Right lung (tissue), 10 donors: ENCODE results near the gene PSG5. TPM values are rescaled to one million over a fixed set of nuclear protein-coding genes. Genes with fewer than 3 reads are reported as not detected.
"Not testable (repeated sequence)": the region's sequence is repeated elsewhere in the genome, so short reads cannot be mapped to it uniquely, and the experiment has no call there.

Experiments used
- DNase-seq, 2 donors: peaks; one replicate each; pipeline ENCODE4 v3.0.0-alpha.2; 2013
- long read RNA-seq, 8 donors: transcript quantifications; one replicate each; lab custom pipeline, GENCODE V29; 2026
- polyA plus RNA-seq, 5 donors: library from polyadenylated mRNA; unstranded; fragments of 120-200 nt; gene quantifications; one replicate each; pipeline versions ENCODE4 v1.2.1 to v1.2.3, GENCODE V29; 2013; ENCODE audit warnings: inconsistent platforms in 1 of 5, low replicate concordance in 1 of 5; ENCODE audit not compliant: insufficient read length in 5 of 5, insufficient read depth in 1 of 5

The PSG5 gene
- under 1 TPM in 2 of 5 donors, not detected in 3; 0.24 to 0.68 TPM for polyA plus RNA-seq
- long read RNA-seq, donor 1, partial matches to known transcripts: 0 of 6 reads
- long read RNA-seq, donor 1, other reads (novel, unspliced or antisense): 0 of 6 reads
- long read RNA-seq, donor 2: 0 reads
- long read RNA-seq, donor 3: 0 reads
- long read RNA-seq, donor 4: 0 reads
- long read RNA-seq, donor 5: 0 reads
- long read RNA-seq, donor 6: 0 reads
- long read RNA-seq, donor 7: 0 reads
- long read RNA-seq, donor 8: 0 reads

DNA sequence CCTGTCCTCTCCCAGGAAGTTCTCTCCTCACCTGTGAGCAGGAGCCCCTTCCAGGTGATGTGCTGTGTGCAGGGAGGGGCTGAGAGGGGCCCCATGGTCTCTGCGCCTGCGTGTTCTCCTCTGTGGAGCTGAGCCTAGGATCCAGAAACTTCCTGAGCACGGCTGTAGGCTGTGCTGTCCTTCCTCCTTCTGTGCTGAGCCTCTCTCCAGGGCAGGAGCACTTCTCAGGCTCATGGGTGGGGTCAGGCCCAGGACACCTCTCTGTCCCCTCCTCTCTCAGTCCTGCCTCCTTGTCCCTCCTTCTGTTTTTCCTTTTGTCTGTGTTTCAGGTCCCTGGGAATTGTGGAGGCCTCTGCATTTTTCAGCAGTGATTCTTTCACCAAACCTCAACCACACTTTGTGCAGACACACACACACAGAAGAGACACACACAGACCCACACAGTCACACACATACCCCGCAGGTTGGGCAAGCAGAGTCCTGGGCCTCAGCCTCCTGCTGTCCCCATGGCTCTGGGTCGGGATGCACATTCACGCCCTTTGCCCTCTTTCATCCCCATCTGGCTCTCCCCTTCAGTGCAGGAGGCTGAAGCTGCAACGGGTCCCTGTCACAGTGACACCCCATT lies at the start of gene PSG5:
TSS of gene PSG5 (minus strand) at position 226 of the 625 bp plus-strand sequence. CDS start at position 95, 131 bp downstream.
- DNase-seq: not testable (repeated sequence)

DNA sequence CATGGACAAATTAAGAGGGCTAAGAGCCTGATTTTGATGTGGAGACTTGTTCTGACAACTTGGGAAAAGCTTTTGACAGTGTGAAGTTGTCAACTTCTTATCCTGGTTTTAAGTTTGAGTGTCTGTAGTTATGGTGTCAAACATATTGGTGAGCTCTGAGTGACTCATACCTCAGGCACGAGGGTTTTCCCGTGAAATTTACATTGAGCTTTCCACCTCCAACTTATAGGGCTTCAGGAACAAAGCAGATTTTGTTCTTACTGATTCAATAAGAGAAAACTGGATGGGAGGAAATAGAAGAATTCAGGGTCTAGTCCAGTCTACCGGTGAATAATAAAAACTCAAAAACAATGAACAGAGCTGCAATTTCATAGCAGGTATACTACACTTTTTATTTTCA lies 49.4 kb upstream of the PSG5 start:
- not testable (repeated sequence) for DNase-seq

DNA sequence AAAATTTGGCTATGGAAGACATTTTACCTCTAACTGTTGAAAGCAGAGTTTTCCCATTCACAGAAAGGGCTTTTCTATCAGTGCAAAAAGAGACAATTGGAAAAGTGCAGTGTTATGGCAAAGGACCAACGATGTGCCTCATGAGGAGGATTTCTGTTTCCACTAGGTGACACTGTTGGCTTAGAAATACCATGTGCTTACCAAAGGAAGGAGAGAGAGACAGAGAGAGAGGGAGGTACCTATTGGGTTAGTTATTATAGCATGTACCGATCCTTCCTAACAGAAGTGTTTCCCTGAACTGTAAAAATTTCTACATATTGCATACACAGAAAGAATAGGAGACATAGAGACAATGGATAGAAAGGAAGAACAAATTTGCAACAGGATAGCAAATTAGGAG lies 43.0 kb upstream of the PSG5 start:
- DNase-seq: no peak

DNA sequence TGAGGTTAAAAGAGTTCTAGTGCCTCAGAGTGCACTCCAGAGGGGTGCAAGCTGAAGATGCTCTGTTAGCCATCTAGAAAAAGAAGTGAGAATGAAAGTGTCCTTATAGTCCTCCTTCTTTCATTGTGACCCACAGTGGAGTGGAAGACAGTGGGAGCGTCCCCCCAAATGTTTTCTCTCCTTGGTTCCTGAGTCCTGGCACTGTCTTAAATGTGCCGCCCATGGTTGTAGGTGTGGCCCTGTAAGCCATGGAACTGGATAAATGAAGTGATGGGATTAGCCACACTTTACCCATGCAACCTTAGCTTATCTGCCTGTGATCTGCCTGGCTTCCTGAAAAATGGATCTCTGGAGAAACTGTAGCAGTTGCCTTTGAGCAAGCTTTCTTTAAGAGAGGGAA lies 42.4 kb upstream of the PSG5 start:
- DNase-seq: peak in 1 of 2 donors; percentile 2

DNA sequence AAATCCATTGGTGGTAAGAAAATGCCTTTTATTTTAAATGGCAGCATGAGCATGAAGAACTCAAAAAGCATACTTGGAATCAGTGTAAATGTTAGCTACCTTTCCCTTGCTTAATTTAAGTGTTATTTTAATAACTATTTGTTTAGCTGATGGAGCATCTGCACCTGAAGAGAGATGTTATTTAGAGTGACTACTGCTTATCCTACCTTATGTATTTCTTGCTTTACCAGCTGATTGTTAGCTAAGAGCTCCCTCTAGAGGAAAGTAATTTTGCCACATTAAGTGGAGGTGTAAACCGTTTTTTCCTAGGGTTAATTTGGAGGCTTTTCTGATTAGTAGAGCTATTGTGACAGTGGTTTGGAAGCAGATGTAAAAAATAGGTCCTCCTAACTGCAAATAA lies 40.6 kb upstream of the PSG5 start:
- not testable (repeated sequence) for DNase-seq

DNA sequence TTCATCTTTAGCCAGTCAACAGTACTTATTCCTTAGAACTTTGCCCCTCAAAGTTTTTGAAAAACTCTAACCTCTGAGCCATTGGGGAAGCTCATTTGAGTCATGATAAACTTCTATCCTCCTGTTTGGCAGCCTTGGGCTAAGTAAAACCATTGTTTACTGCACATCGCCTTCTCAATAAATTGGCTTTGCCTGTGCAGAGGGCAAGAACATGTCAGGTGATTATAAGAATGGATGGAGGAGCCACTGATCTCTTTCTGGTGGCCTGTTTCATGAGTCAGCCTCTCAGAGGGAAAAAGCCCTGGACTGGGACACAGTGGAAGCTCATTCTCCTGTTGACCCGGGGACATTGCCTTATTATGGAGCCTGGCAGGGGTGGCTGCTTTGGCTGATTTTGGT lies 38.5 kb upstream of the PSG5 start:
- no peak for DNase-seq

DNA sequence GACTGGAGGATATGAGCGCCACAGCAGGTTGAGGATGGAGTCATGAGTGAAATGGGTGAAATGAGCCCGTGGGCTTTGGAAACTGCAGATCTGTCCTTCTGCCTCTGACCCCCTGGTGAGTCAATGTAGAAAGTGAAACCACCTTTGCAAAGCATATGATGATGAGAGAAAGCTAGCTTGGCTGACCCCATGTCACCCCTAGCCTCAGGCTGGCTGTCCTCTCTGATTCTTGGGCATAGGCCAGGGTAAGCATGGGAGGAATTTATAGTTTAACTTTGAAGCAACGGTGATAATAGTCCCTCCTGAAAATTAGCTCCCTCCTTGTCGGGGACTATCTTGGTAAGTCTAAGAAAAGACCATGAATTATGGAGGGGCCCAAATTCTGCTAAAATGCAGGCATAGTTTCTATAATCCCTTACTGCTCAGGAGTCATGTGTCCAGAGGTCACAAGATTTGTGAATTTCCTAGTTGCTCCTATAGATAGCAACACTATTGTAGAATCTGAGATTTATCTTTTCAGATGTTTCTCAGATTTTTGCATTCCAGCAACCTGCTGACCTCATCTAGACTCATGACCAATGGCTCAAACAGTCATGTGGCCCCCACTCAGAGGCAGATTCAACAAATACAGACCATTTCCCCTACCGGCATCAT lies 38.0 kb upstream of the PSG5 start:
- not testable (repeated sequence) for DNase-seq

DNA sequence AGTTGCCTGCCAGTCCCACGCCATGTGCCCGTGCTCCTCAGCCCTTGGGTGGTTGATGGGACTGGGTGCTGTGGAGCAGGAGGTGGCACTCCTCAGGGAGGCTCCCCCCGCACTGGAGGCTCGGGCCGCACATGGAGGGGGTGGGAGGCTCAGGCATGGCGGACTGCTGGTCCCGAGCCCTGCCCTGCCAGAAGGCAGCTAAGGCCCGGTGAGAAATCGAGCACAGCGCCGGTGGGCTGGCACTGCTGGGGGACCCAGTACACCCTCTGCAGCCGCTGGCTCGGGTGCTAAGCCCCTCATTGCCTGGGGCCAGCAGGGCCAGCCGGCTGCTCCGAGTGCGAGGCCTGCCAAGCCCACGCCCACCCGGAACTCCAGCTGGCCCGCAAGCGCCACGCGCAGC lies 35.6 kb upstream of the PSG5 start:
- DNase-seq: not testable (repeated sequence)

DNA sequence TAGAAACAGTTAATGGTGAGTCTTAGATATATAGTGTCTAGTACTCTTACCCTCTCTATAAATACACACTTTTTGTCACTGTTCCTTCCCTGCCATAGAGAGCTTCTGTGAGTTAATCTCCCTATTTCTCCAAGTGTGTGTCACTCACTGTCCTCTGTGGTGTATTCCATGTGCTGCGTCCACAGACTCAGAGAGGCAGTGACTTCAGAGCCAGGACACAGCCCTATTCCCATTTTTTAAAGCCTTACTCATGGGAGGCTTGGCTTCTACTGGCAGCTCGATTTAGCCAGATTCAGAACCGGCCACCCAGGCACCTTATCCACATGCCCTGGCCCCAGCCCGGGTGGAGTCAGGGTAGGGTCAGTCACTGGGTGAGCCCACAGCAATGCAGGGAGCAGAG lies 32.8 kb upstream of the PSG5 start:
- not testable (repeated sequence) for DNase-seq

DNA sequence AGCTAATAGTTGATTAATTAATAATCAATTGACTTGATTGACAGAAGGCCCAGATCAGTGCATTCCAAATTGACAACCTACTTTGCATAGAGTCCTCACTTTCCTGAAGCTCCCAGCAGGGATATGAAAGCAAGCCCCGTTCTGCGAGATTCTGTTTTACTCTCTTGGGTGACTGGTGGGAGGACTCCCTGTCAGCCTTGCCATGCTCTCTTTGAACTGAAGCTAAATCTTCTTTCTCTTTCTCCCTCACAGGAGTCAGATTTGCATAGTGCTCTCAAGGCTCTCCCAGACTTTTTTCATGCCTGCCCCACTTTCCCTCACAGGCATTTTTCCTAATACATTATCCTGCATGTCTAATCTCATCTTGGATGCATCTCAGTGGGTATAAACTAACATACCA lies 29.5 kb upstream of the PSG5 start:
- DNase-seq: not testable (repeated sequence)

DNA sequence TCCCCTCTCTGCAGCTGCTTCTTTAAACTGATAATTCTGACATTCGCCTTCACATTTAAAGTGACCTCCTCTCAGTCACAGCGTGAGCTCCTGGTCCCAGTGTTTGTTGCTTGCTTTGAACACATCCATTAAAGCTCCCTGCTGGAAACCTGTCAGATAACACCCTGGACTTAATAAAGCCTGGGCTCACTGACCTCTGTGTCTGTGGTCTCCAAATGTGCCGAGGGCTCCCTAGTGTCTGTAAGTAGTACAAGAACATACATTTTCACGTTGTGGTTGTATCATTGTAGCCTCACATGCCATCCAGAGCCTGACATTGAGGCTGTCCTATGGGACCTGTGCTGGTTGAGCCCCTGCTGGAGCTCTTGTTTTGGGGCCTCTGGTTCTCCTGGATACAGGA lies 21.7 kb upstream of the PSG5 start:
- DNase-seq: no peak

DNA sequence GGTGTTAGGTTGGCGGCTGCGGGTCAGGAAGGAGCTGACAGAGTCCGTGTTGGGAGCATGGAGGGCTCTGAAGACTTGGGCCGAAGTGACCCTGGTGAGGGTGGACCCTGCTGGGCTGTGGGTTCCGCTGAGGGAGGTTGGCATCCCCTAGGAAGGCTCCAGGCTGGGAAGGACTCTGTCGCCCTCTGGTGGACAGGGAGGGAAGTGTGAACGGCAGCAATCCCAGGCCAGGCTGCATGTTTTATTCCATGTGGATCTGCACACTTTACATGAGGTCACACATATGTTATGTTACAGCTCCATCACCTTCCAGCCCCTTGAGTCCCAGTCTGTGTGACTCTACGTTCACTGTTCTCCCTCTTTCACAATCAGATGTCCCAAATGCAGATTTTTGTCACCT lies 20.8 kb upstream of the PSG5 start:
- DNase-seq: not testable (repeated sequence)

DNA sequence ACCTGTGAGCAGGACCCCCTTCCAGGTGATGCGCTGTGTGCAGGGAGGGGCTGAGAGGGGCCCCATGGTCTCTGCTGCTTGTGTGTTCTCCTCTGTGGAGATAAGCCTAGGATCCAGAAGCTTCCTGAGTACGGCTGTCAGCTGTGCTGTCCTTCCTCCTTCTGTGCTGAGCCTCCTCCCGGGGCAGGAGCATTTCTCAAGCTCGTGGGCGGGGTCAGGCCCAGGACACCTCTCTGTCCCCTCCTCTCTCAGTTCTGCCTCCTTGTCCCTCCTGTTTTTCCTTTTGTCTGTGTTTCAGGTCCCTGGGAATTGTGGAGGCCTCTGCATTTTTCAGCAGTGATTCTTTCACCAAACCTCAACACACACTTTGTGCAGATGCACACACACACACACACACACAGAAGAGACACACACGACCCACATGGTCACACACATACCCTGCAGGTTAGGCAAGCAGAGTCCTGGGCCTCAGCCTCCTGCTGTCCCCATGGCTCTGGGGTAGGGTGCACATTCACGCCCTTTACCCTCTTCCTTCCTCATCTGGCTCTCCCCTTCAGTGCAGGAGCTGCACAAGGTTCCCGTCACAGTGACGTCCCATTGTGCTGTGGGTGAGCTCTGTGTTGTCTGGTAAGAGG lies 19.3 kb upstream of the PSG5 start, which contains the start of gene PSG4:
TSS of gene PSG4 (minus strand) at position 168 of the 635 bp plus-strand sequence. CDS start at position 66, 102 bp downstream.
- DNase-seq: not testable (repeated sequence)

DNA sequence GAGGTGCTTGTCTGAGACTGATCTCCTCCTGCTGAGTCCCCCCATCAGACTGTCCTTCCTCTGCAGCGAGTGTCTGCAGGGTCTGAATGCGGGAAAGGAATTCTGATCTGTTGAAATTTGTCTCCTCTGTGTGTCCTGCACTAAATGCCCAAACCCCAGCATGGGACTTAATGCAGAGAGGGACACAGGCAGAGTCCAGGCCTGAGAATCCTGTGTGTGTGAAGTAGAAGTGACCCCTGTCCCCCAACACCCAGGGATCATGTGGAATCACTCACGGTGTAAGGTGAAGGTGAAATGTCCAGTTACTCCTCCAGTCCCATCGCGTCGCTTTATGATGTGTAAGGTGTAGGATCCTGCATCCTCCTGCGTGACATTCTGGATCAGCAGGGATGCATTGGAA lies 17.3 kb upstream of the PSG5 start:
- DNase-seq: not testable (repeated sequence)

DNA sequence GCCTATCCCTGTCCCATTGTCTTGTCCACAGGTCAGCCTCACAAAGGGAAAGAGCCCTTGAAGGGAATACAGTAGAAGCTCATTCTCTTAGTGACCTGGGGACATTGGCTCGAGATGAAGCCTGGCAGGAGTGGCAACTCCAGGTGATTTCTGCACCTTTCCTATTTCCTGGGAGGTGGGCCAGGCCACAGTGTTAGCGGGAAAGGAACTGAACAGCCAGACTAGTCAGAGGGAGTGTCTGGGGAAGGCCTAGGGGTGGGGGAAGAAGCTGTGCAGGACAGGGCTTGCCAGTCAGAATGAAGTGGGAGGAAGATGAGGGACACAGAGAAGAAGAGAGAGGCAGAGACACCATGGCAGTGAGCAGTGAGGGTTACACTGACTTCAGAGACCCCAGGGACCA lies 15.6 kb upstream of the PSG5 start:
- DNase-seq: not testable (repeated sequence)

DNA sequence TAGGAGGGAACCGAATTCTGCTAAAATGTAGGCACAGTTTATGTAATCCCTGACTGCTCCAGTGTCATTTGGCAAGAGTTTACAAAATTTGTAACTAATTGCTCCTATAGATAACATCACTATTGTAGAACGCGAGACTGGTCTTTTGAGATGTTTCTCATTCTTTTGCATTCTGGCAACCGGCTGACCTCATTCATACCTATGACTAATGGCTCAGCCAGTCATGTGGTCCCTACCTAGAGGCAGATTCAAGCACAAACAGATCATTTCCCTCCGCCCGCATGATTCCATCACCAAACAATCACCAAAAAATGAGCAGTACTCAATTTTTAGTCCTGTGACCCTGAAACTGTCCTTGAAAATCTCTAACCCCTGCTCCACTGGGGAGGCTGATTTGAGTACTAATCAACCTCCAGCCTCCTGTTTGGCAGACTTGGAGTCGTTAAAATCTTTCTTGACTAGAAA lies 15.0 kb upstream of the PSG5 start:
- not testable (repeated sequence) for DNase-seq

DNA sequence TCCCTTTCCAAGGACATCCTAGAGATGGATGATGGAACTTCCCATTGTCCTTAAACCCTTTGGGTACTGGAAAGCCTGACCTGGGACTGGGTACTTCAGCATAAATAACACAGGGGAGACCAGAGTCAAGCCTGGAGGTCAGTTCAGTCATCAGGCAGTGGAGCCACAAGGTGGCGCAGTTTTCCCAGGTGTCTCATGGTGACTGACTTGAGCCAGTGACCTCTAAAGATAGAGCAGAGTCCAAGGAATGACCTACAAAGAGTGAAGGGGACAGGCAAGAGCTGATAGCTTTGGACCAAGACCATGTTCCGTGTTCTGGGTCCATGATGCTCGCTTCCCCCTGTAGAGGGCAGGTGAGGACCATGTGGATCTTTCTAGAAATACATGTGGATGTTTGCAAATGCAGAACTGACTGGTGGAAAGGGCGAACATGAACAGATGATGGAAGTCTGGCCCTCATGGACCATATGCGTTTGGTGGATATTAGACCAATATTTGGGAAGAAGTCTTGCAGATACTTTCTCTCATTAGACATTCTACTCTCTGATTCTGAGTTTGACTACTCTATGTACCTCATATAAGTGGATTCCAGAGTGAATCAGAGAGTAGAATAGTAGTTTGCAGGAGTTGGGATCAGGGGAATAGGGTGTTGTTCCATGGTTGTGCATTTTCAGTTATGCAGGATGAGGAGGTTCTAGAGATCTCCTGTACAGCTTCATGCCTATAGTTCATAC lies 12.5 kb upstream of the PSG5 start:
- not testable (repeated sequence) for DNase-seq

DNA sequence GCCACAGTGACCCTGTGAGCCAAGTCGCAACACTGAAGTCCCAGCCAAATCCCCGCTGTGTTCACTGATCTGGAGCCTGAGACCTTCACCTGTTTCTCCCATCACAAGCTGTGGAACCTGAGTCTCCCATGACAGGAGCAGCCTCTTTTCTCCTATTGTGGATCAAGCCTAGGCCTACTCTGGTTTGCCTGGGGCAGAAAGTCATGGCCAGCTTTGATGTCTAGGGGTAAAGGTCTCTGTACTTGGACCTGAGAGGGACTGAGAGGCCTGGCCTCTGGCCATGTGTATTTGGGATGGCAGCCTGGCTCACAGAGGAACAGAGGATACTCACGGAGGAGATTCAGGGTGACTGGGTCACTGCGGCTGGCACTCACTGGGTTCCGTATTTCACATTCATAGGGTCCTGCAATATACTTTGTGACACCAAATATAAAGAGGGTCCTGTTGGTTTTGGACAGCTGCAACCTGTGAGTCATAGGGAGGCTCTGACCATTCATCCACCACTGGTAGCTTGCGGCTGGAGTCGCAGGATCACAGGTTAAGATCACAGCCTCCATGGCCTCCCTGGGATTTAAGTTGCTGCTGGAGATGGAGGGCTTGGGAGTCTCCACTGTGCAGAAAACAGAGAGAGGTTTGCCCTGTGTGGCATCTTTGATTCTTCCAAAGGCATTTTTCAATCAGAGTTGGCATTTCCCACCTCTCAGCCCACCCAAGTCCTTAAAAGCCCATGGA lies 11.5 kb upstream of the PSG5 start:
- DNase-seq: not testable (repeated sequence)

DNA sequence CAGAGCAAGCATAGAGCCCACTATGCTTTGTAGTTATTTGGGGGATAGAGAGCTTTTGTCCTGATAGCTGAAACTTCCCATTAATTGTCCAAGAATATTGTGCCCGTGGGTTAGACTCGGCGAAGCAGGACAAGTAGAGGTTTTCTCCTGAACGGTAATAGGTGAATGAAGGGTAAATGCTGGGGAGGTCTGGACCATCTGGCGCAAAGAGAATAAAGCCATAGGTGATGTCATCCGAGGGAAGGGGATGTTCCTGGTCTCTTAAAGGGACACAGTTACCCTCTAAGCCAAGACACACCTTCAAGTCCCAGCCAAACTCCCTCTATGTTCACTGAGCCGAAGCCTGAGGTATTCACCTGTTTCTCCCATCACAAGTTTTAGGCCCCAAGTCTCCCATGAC lies 8.1 kb upstream of the PSG5 start:
- DNase-seq: not testable (repeated sequence)

DNA sequence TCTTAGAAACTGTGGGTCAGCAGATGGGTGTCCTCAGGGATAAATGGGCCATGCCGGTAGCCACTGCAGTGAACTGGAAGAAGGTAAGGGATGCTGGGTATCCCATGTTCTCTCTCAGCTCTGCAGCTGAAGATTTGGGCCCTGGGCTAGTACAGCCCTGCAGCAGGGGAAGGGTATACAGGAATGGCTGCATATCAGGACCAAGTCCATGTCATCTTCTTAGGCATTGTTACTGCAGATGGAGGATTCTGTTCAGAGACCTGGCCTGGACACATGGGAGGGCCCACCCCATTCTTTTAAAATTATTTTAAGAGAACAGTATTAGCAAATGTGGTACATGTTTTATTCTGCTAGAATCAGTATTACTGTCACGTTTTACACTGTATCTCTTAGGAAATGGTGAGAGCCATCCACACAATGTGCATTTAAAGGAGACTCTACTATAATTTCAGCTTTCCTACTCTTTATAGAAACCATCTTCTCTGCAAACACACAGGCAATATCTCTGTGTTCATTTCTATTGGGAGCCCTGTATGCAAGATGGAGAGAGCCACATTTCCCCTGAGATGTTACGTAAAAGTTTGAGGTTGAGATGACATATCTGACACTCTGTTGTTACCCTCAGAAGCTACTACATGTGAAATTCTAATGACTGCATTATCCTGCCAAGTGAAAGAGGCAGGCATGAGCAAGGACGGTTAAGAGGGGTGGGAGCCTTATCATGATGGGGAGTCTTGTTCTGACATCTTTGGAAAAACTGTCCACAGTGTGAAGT lies 6.2 kb upstream of the PSG5 start:
- not testable (repeated sequence) for DNase-seq
